GM12875 (cell line): ENCODE results near the gene NEU3.

ENCODE experiments used
- H3K4me3 ChIP-seq: one replicate; pipeline ENCODE4 v1.5.1; 2011; ENCODE audit warnings: low read depth, low read length, control low read depth
- CTCF ChIP-seq: IDR thresholded peaks from 2 replicates; pipeline ENCODE4 v1.5.1; 2011; ENCODE audit warnings: low read depth, mild to moderate bottlenecking, control low read depth, inconsistent platforms, low read length, moderate library complexity, borderline replicate concordance; ENCODE audit not compliant: insufficient read depth

The NEU3 gene

GRCh38 chr11:75029836-75030631 lies 41.3 kb downstream of the NEU3 start:
- TF ChIP-seq CTCF: no peak
- no peak overlapping the region for H3K4me3 ChIP-seq

DNA sequence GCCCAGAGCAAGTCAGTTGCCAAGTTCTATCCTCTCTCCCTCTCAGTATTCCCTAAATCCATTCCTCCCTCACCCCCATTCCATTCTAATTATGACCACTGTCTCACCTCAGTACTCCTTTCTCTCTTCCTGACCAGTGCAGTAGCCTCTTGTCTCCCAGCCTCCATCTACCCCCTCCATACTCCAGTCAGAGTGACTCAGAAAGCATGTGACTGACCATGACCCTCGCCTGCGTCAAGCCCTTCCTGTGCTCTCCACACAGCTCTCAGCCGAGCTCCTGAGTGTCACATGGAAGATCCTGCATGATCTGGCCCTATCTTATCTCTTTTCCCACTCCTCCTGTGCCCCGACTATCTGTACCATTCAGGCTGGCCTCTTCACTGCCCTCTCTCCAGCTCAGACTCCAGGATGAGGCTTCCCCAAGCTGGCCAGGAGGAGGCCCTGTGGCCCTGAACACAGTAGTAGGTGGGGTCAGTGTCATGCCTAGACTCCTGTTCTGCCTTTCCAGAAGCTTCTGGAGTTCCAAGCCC lies 42.6 kb downstream of the NEU3 start:
- no peak overlapping the region for H3K4me3 ChIP-seq
- no peak for TF ChIP-seq CTCF

DNA sequence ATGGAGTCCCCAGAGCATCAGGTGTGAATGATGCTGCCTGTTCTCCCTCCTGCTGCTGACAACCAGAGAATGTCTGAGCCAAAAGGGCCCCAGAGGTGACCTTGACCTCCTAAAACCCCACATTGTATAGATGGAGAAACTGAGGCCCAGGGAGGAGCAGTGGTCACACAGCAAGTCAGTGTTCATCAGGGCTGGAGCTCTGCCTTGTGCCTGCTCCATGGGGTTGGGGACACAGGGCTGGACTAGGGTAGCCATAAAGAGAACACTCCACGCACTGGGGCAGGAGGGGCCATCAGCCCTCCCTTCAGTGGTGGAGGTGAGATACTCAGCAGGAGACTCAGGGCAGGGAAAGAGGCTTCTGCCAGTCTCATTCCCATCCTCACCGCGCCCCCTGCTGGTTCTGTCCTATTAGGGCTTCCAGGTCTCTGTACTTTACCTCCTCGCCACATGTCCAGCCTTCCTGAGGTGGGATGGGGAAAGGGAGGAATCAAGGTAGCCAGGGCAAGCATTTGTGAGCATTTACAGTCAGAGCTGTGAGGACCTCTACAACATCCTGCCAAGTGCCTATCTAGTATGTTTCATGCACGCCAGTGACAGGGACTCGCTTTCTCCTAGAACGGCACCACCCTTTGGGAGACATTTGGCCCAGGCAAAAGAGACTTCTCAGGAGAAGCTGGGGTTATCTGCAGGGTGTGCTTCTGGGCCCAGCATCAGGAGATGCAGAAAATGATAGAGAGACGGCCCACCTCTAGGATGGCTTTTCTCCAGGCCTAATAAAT lies 43.2 kb downstream of the NEU3 start:
- H3K4me3 ChIP-seq: no peak overlapping the region
- TF ChIP-seq CTCF: peak; percentile 86

DNA sequence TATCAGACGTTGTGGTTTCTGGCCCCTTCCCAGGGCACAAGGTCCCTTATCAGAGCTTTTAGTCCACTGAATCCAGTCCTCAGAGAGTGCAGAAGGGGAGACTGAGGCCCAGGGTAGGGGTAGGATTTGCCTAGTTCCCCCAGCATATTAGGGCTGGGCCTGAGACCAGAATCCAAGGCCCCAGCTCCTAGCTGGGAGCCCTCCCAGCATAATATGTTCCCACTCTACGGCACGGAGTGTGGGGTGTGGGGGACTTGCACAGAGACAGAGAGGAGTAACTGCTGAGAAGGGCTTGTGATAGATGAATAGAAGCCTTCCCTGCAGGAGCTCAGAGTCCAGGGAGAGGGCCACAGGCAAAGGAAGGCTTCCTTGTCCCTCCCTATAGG lies 43.8 kb downstream of the NEU3 start:
- no peak overlapping the region for H3K4me3 ChIP-seq
- no peak for TF ChIP-seq CTCF

GRCh38 chr11:75033916-75034315 lies 45.2 kb downstream of the NEU3 start:
- H3K4me3 ChIP-seq: no peak overlapping the region
- no peak for TF ChIP-seq CTCF

DNA sequence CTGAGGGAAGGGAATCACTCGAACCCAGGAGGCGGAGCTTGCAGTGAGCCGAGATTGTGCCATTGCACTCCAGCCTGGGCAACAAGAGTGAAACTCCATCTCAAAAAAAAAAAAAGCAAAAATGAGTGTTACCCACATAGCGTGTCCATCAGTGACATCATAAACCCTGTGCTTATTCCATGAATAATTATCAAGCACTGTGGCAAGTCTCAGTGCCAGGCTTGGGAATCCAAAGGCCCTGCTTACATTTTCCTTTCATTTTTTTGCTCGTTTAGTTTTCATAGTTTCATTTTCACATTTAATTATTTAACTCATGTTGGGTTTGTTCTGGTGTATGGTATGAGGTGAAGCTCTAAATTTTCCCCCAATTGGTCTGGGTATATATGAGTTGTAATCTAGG lies 46.5 kb downstream of the NEU3 start:
- TF ChIP-seq CTCF: no peak

More for the DNA sequence above, 46.5 kb downstream of the NEU3 start:
- no peak overlapping the region for H3K4me3 ChIP-seq
